ENCODE results near the gene MYO19. TPM values are rescaled to one million over a fixed set of nuclear protein-coding genes. Genes with fewer than 3 reads are reported as not detected.

The MYO19 gene
- 100 to 1,000 TPM; 110 to 127 TPM for total RNA-seq

- no peaks in the 10 kb centered on the region for H3K27me3 Mint-ChIP-seq
- peak; percentile 91 for DNase-seq
- H3K4me1 Mint-ChIP-seq = peaks cover 39% of the 10 kb centered on the region
- intact Hi-C loops (cut with DNase I, micrococcal nuclease) = loop anchor here (1.0 kb wide), 3 partner anchors 9 to 66 kb away; partner anchors contain the start of genes GGNBP2 (in 2 of the 2), ZNHIT3 (in 2 of the 2) and MRM1 (in 1 of the 2)
- H3K4me3 Mint-ChIP-seq = peak within 1 kb of the TSS; percentile 98
- H3K36me3 Mint-ChIP-seq (ENCODE audit: low read depth) = peaks cover 49% of the 10 kb centered on the region
- ATAC-seq = peak; percentile 84
- no peaks in the 10 kb centered on the region for H3K9me3 Mint-ChIP-seq (ENCODE audit: low read depth)
- peak within 1 kb of the TSS; percentile 99 for H3K27ac Mint-ChIP-seq
- POLR2A ChIA-PET = interaction anchor here (0.6 to 3.9 kb wide), 5 partner anchors 10 to 68 kb away, joined by 3 to 35 read pairs (median 4); partner anchors contain the start of genes GGNBP2 and MRM1
- CTCF ChIA-PET = interaction anchor here (0.6 to 2.8 kb wide), 13 partner anchors 9 to 604 kb away, joined by 3 to 12 read pairs (median 5); partner anchors contain the start of gene MRM1
Observed at GRCh38 chr17:36534840-36535668, at the start of gene MYO19, which contains the start of gene PIGW. Gene MYO19 (minus strand): TSS chr17:36534868. CDS start chr17:36532538, 2,330 bp downstream. Gene PIGW (plus strand): TSS chr17:36534987. CDS start chr17:36537102, 2,115 bp downstream.

- ChIA-PET CTCF (interaction anchor here (0.9 to 1.2 kb wide), 2 partner anchors 18 to 24 kb away, joined by 3 read pairs; no protein-coding TSS in a partner anchor), POLR2A (no interaction called here)
- Mint-ChIP-seq H3K27me3 (no peaks in the 10 kb centered on the region), H3K4me1 (no peaks in the 10 kb centered on the region), H3K36me3 (ENCODE audit: low read depth) (peaks cover 43% of the 10 kb centered on the region), H3K4me3 (no peak overlapping the region), H3K9me3 (ENCODE audit: low read depth) (no peaks in the 10 kb centered on the region), H3K27ac (no peak overlapping the region)
- intact Hi-C loops (cut with DNase I, micrococcal nuclease) = no loop called here
- no peak for DNase-seq
- no peak for ATAC-seq
Observed at GRCh38 chr17:36583787-36584186, 49.1 kb upstream of the MYO19 start.

GRCh38 chr17:36578671-36579070 lies 44.0 kb upstream of the MYO19 start:
- POLR2A ChIA-PET = no interaction called here
- H3K27ac Mint-ChIP-seq = no peak overlapping the region
- intact Hi-C loops (cut with DNase I, micrococcal nuclease) = no loop called here
- no peak overlapping the region for H3K4me3 Mint-ChIP-seq
- CTCF ChIA-PET = interaction anchor here (1.5 kb wide), 1 partner anchor 23 kb away, joined by 4 read pairs; no protein-coding TSS in a partner anchor
- no peaks in the 10 kb centered on the region for H3K9me3 Mint-ChIP-seq (ENCODE audit: low read depth)
- DNase-seq = no peak
- ATAC-seq = no peak
- no peaks in the 10 kb centered on the region for H3K27me3 Mint-ChIP-seq
- H3K4me1 Mint-ChIP-seq = peaks cover 3% of the 10 kb centered on the region
- H3K36me3 Mint-ChIP-seq (ENCODE audit: low read depth) = peaks cover 39% of the 10 kb centered on the region

- Mint-ChIP-seq H3K4me3 (no peak overlapping the region), H3K27me3 (no peaks in the 10 kb centered on the region), H3K27ac (no peak overlapping the region), H3K4me1 (peaks cover 6% of the 10 kb centered on the region), H3K9me3 (ENCODE audit: low read depth) (no peaks in the 10 kb centered on the region), H3K36me3 (ENCODE audit: low read depth) (peaks cover 46% of the 10 kb centered on the region)
- ChIA-PET CTCF (interaction anchor here (0.6 to 1.1 kb wide), 2 partner anchors 31 to 1002 kb away, joined by 3 read pairs; no protein-coding TSS in a partner anchor), POLR2A (interaction anchor here (0.7 kb wide), 1 partner anchor 761 kb away, joined by 3 read pairs; no protein-coding TSS in a partner anchor)
- DNase-seq (no peak), ATAC-seq (no peak)
- intact Hi-C loops (cut with DNase I, micrococcal nuclease) = no loop called here
Observed at GRCh38 chr17:36576793-36577192, 42.1 kb upstream of the MYO19 start.

GRCh38 chr17:36575028-36575427 lies 40.4 kb upstream of the MYO19 start:
- no peak for DNase-seq
- no peak overlapping the region for H3K27ac Mint-ChIP-seq
- ChIA-PET POLR2A (interaction anchor here (0.6 kb wide), 1 partner anchor 10 kb away, joined by 3 read pairs; no protein-coding TSS in a partner anchor), CTCF (no interaction called here)
- H3K4me3 Mint-ChIP-seq = no peak overlapping the region
- intact Hi-C loops (cut with DNase I, micrococcal nuclease) = no loop called here
- no peak for ATAC-seq
- peaks cover 38% of the 10 kb centered on the region for H3K36me3 Mint-ChIP-seq (ENCODE audit: low read depth)
- H3K9me3 Mint-ChIP-seq (ENCODE audit: low read depth) = no peaks in the 10 kb centered on the region
- H3K27me3 Mint-ChIP-seq = no peaks in the 10 kb centered on the region
- peaks cover 6% of the 10 kb centered on the region for H3K4me1 Mint-ChIP-seq

GRCh38 chr17:36566081-36566480 lies 31.4 kb upstream of the MYO19 start:
- H3K4me1 Mint-ChIP-seq = peaks cover 12% of the 10 kb centered on the region
- POLR2A ChIA-PET = no interaction called here
- H3K9me3 Mint-ChIP-seq (ENCODE audit: low read depth) = no peaks in the 10 kb centered on the region
- CTCF ChIA-PET = interaction anchor here (0.6 to 1.6 kb wide), 3 partner anchors 17 to 885 kb away, joined by 3 to 7 read pairs (median 3); no protein-coding TSS in a partner anchor
- peak overlapping the region; percentile 19 for H3K27ac Mint-ChIP-seq
- ATAC-seq (no peak), DNase-seq (no peak)
- H3K4me3 Mint-ChIP-seq = no peak overlapping the region
- peaks cover 56% of the 10 kb centered on the region for H3K36me3 Mint-ChIP-seq (ENCODE audit: low read depth)
- intact Hi-C loops (cut with DNase I, micrococcal nuclease) = no loop called here
- no peaks in the 10 kb centered on the region for H3K27me3 Mint-ChIP-seq

- CTCF ChIA-PET = interaction anchor here (1.2 kb wide), 1 partner anchor 11 kb away, joined by 6 read pairs; no protein-coding TSS in a partner anchor
- POLR2A ChIA-PET = no interaction called here
Observed at GRCh38 chr17:36553459-36553858, 18.8 kb upstream of the MYO19 start.

GRCh38 chr17:36550491-36551417 lies 16.1 kb upstream of the MYO19 start:
- Mint-ChIP-seq H3K36me3 (ENCODE audit: low read depth) (peaks cover 48% of the 10 kb centered on the region), H3K9me3 (ENCODE audit: low read depth) (no peaks in the 10 kb centered on the region), H3K4me3 (peak overlapping the region; percentile 32), H3K4me1 (peaks cover 67% of the 10 kb centered on the region), H3K27ac (peak overlapping the region; percentile 78), H3K27me3 (no peaks in the 10 kb centered on the region)
- ChIA-PET POLR2A (no interaction called here), CTCF (interaction anchor here (1.0 to 1.6 kb wide), 3 partner anchors 13 to 17 kb away, joined by 3 to 7 read pairs (median 5); partner anchors contain the start of genes MYO19 and PIGW)
- intact Hi-C loops (cut with DNase I, micrococcal nuclease) = no loop called here
- DNase-seq (peak; percentile 26), ATAC-seq (peak; percentile 30)

More at GRCh38 chr17:36553459-36553858, 18.8 kb upstream of the MYO19 start:
- no peaks in the 10 kb centered on the region for H3K27me3 Mint-ChIP-seq
- H3K9me3 Mint-ChIP-seq (ENCODE audit: low read depth) = no peaks in the 10 kb centered on the region
- no peak for DNase-seq
- H3K27ac Mint-ChIP-seq = peak overlapping the region; percentile 69
- peak overlapping the region; percentile 29 for H3K4me3 Mint-ChIP-seq
- H3K4me1 Mint-ChIP-seq = peaks cover 58% of the 10 kb centered on the region
- H3K36me3 Mint-ChIP-seq (ENCODE audit: low read depth) = peaks cover 47% of the 10 kb centered on the region
- intact Hi-C loops (cut with DNase I, micrococcal nuclease) = no loop called here
- peak; percentile 18 for ATAC-seq

GRCh38 chr17:36547776-36548175 lies 13.1 kb upstream of the MYO19 start:
- Mint-ChIP-seq H3K27me3 (no peaks in the 10 kb centered on the region), H3K4me3 (peak overlapping the region; percentile 96), H3K9me3 (ENCODE audit: low read depth) (no peaks in the 10 kb centered on the region), H3K27ac (peak overlapping the region; percentile 95), H3K36me3 (ENCODE audit: low read depth) (peaks cover 41% of the 10 kb centered on the region), H3K4me1 (peaks cover 51% of the 10 kb centered on the region)
- ChIA-PET CTCF (interaction anchor here (1.7 kb wide), 1 partner anchor 11 kb away, joined by 4 read pairs; no protein-coding TSS in a partner anchor), POLR2A (no interaction called here)
- intact Hi-C loops (cut with DNase I, micrococcal nuclease) = loop anchor here in 1 of 2 experiments (10.0 kb wide), 1 partner anchor 1173 kb away; the partner anchor contains the start of gene SLFN11
- ATAC-seq (no peak), DNase-seq (no peak)

- Mint-ChIP-seq H3K4me3 (peak overlapping the region; percentile 96), H3K9me3 (ENCODE audit: low read depth) (no peaks in the 10 kb centered on the region), H3K36me3 (ENCODE audit: low read depth) (peaks cover 37% of the 10 kb centered on the region), H3K27me3 (no peaks in the 10 kb centered on the region), H3K27ac (peak overlapping the region; percentile 95), H3K4me1 (peaks cover 42% of the 10 kb centered on the region)
- ChIA-PET CTCF (interaction anchor here (0.9 to 3.0 kb wide), 6 partner anchors 10 to 63 kb away, joined by 4 to 15 read pairs (median 6); partner anchors contain the start of genes MRM1, MYO19 and PIGW), POLR2A (interaction anchor here (0.7 to 3.4 kb wide), 2 partner anchors 11 kb away, joined by 3 to 35 read pairs; partner anchors contain the start of genes MYO19 and PIGW)
- ATAC-seq = no peak
- intact Hi-C loops (cut with DNase I, micrococcal nuclease) = loop anchor here in 1 of 2 experiments (10.0 kb wide), 1 partner anchor 1172 kb away; the partner anchor contains the start of gene SLFN11
- DNase-seq = no peak
Observed at GRCh38 chr17:36546418-36547093, 11.9 kb upstream of the MYO19 start.

Data from activated CD4-positive, alpha-beta T cell treated with anti-CD3 and anti-CD28 coated beads for 36 hours (primary cell).